Upper lobe of left lung (tissue), 4 donors: Measurements from ENCODE around the gene TNXB.

Experiments used
- EP300 ChIP-seq, 4 donors: sonication (generic); formaldehyde crosslinking; IDR thresholded peaks; one replicate each; pipeline ENCODE4 v1.5.1; 2017; ENCODE audit warnings: antibody characterized with exemption in 4 of 4, control low read depth in 2 of 4
- TF ChIP-seq, protein P1 (sequence below), 6 experiments: fragments of 450-650 bp in 4 of 6; fragments of 200-600 bp in 2 of 6; sonication (generic) in 2 of 6; IDR thresholded peaks; one replicate each; pipeline ENCODE4 v1.5.1; 2016 to 2019; ENCODE audit warnings: antibody characterized with exemption in 6 of 6

DNA sequence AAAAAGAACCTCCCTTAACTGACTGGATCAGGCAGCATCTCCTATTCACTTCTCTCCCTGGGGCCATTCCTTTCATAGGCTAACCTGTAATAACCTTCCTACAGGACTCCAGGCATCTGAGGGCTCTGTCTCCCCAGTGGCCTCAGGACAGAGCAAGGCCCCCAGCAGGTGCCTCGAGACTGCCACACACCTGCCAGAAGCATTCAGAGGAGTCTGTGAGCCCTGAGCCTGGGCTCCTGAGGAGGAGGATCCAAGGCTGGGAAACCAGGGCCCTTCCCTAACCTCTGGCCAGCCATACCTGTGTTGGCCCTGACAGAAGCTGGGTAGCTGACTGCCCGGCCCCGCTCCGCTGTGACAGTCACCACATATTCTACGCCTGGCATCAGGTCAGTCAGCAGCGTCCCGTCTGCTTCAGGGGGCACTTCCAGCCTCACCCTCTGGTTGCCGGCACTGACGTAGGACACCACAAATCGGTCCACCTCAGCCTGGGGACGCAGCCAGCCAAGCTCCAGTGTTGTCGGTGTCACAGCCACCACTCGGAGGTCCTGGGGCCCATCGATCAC is 20.6 kb downstream of the TNXB start:
- TF ChIP-seq, protein P1, sequence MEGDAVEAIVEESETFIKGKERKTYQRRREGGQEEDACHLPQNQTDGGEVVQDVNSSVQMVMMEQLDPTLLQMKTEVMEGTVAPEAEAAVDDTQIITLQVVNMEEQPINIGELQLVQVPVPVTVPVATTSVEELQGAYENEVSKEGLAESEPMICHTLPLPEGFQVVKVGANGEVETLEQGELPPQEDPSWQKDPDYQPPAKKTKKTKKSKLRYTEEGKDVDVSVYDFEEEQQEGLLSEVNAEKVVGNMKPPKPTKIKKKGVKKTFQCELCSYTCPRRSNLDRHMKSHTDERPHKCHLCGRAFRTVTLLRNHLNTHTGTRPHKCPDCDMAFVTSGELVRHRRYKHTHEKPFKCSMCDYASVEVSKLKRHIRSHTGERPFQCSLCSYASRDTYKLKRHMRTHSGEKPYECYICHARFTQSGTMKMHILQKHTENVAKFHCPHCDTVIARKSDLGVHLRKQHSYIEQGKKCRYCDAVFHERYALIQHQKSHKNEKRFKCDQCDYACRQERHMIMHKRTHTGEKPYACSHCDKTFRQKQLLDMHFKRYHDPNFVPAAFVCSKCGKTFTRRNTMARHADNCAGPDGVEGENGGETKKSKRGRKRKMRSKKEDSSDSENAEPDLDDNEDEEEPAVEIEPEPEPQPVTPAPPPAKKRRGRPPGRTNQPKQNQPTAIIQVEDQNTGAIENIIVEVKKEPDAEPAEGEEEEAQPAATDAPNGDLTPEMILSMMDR (IDR thresholded peaks at IDR 0.05): no peak
- no peak for TF ChIP-seq EP300 (IDR thresholded peaks at IDR 0.05)
